Testis (tissue), 3 donors: Measurements from ENCODE around the gene PCF11. TPM values are rescaled to one million over a fixed set of nuclear protein-coding genes. Genes with fewer than 3 reads are reported as not detected.

Experiments
- DNase-seq: peaks from one replicate; pipeline ENCODE4 v3.0.0-alpha.2; 2019
- H3K27ac ChIP-seq, 2 donors: fragments of 200-600 bp; sonication (generic); one replicate each; pipeline ENCODE4 v1.5.1; 2019
- H3K27me3 ChIP-seq: fragments of 200-600 bp; sonication (generic); one replicate; pipeline ENCODE4 v1.5.1; 2019
- H3K36me3 ChIP-seq: fragments of 200-600 bp; sonication (generic); one replicate; pipeline ENCODE4 v1.5.1; 2017; ENCODE audit warnings: low read depth; ENCODE audit errors: missing control alignments
- H3K4me1 ChIP-seq: fragments of 200-600 bp; sonication (generic); one replicate; pipeline ENCODE4 v1.5.1; 2019
- H3K4me3 ChIP-seq, 2 donors: fragments of 200-600 bp; sonication (generic); one replicate each; pipeline ENCODE4 v1.5.1; 2017 to 2019
- H3K9me3 ChIP-seq: fragments of 200-600 bp; sonication (generic); one replicate; pipeline ENCODE4 v1.5.1; 2017
- POLR2A ChIP-seq: fragments of 450-650 bp; IDR thresholded peaks from one replicate; pipeline ENCODE4 v1.6.1; 2017; ENCODE audit warnings: antibody characterized with exemption, mild to moderate bottlenecking, moderate library complexity
- WGBS, 2 donors: methylation state at CpG; one replicate each; pipeline ENCODE4 v1.1.5; 2018; 5-methylcytosine and 5-hydroxymethylcytosine counted together
- intact Hi-C: fragments of 100-400 bp; cut with DNase I; formaldehyde crosslinking; loops from one replicate; pipeline ENCODE4 v1.15.1; 2023; ENCODE audit warnings: low total_unique reads
- polyA plus RNA-seq: library from polyadenylated mRNA; stranded (reverse); fragments of 350-450 nt; fragmentation: Illumina TruSeq; extraction: RNeasy Lipid Tissue Mini Kit (QIAGEN cat#74804); gene quantifications from one replicate; pipeline ENCODE4 v1.2.3, GENCODE V29; 2014; ENCODE audit warnings: low read depth, low replicate concordance; ENCODE audit not compliant: insufficient read depth
- small RNA-seq, 2 donors: library from RNA; depleted of rRNA; stranded (forward); fragments of <200 nt; gene quantifications; one replicate each; pipeline ENCODE3, GENCODE V24; 2016
- total RNA-seq, 2 donors: library from RNA; depleted of rRNA; stranded (reverse); fragments of >200 nt; gene quantifications; one replicate each; pipeline ENCODE4 v1.2.3, GENCODE V29; 2016
- TF ChIP-seq, protein P1 (sequence below), 3 experiments: fragments of 450-650 bp in 2 of 3; fragments of 200-600 bp in 1 of 3; sonication (generic) in 1 of 3; IDR thresholded peaks; one replicate each; pipeline ENCODE4 v1.5.1; 2016 to 2019; ENCODE audit warnings: antibody characterized with exemption in 3 of 3, mild to moderate bottlenecking in 2 of 3, moderate library complexity in 1 of 3

The PCF11 gene
- total and polyA plus RNA-seq, 3 donors from 2014 or later: 36.1 to 100.0 (median 80.5) TPM

DNA sequence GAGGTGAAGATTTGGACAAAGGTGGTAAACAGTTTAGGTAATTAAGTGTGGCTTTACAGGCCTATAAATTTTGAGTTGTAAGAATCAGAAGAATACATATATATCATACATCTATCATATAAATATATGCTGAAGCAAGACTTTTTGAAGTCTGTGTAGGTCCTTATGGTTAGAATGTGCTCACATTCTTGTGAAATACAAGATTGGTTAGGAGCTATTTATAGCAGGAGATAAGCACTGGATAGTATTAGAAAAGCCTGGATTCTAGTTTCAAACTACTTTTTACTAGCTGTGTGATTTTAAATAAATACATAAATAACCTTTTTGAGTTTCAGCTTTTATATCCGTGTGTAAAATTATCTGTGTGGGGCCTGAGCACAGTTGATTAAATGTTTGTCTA, 78.9 kb downstream of the PCF11 start:
- intact Hi-C loops: no loop called here
- WGBS, 2 donors: 43 to 51% methylated on average over 1 of the region's 1 CpG
- Histone ChIP-seq H3K4me1 (no peaks in the 10 kb centered on the region), H3K27ac (no peak overlapping the region), H3K9me3 (no peaks in the 10 kb centered on the region), H3K4me3 (no peak overlapping the region), H3K27me3 (no peaks in the 10 kb centered on the region), H3K36me3 (no peaks in the 10 kb centered on the region)
- no peak for TF ChIP-seq POLR2A
- TF ChIP-seq, protein P1, sequence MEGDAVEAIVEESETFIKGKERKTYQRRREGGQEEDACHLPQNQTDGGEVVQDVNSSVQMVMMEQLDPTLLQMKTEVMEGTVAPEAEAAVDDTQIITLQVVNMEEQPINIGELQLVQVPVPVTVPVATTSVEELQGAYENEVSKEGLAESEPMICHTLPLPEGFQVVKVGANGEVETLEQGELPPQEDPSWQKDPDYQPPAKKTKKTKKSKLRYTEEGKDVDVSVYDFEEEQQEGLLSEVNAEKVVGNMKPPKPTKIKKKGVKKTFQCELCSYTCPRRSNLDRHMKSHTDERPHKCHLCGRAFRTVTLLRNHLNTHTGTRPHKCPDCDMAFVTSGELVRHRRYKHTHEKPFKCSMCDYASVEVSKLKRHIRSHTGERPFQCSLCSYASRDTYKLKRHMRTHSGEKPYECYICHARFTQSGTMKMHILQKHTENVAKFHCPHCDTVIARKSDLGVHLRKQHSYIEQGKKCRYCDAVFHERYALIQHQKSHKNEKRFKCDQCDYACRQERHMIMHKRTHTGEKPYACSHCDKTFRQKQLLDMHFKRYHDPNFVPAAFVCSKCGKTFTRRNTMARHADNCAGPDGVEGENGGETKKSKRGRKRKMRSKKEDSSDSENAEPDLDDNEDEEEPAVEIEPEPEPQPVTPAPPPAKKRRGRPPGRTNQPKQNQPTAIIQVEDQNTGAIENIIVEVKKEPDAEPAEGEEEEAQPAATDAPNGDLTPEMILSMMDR (IDR thresholded peaks at IDR 0.05): no peak
- no peak for DNase-seq

Small RNAs within 50 kb of the gene (small RNA-seq; reads per million reads assigned to genes)
- 0 reads per million in 2 donors for gene AP000873.5

Other genes with a start within 250 kb of the PCF11 start
- gene RAB30, start 85.2 kb upstream of the PCF11 start, total RNA-seq: 10 to 100 TPM; 12.3 to 13.1 TPM
- gene RAB30, start 85.2 kb upstream of the PCF11 start, polyA plus RNA-seq: 11.4 TPM
- 10 to 100 TPM; 49.8 to 66.1 TPM for gene ANKRD42, start 36.6 kb downstream of the PCF11 start, total RNA-seq
- 79.7 TPM for gene ANKRD42, start 36.6 kb downstream of the PCF11 start, polyA plus RNA-seq
- 10 to 100 TPM; 67.4 to 78.3 TPM for gene CCDC90B, start 129.2 kb downstream of the PCF11 start, total RNA-seq
- gene CCDC90B, start 129.2 kb downstream of the PCF11 start, polyA plus RNA-seq: 162 TPM